GM19239 (cell line): ENCODE data around the gene STK26.
A peak's percentile ranks its signal among the peaks of the same experiment; 100 is the strongest.
"Not testable (repeated sequence)": the region's sequence is repeated elsewhere in the genome, so short reads cannot be mapped to it uniquely, and the experiment has no call there.

Experiments used
- DNase-seq: peaks from one replicate; pipeline ENCODE4 v3.0.0; 2011; ENCODE audit warnings: low spot score; ENCODE audit not compliant: insufficient read length
- FAIRE-seq: peaks from 2 replicates; lab custom pipeline; 2011; peaks lifted over from hg19 to GRCh38; lab: Jason Lieb, UNC

STK26 gene

DNA sequence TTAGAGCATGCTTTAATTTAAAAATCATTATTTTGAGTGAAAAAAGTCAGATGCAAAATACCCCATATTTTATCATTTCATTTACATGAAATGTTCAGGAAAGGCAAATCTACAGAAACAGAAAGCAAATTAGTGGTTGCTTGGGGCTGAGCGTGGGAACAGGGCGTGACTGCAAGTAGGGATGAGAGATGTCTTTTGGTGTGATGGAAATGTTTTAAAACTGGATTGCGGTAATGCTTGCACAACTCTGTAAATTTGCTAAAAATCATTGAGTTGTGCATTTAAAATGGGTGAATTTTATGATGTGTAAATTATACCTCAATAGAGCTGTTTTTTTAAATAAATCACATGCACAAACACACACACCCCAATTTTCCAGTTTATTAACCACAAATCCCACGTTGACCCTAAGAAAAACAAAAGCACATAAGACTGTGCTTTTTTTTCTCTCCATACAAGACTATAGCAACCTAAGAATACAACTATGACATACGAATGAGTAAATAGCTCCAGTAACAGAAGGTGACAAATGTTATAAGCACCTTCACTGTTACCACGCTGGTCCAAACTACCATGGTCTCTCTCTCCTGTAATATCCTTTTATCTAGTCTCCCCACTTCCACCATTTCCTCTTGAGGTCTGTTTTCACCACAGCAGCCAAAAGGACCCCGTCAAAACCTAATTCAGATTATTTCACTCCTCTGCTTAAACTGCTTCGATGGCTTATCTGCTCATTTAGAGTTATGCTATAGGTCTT, 67.5 kb downstream of the STK26 start:
- no peak for DNase-seq
- FAIRE-seq = no peak

DNA sequence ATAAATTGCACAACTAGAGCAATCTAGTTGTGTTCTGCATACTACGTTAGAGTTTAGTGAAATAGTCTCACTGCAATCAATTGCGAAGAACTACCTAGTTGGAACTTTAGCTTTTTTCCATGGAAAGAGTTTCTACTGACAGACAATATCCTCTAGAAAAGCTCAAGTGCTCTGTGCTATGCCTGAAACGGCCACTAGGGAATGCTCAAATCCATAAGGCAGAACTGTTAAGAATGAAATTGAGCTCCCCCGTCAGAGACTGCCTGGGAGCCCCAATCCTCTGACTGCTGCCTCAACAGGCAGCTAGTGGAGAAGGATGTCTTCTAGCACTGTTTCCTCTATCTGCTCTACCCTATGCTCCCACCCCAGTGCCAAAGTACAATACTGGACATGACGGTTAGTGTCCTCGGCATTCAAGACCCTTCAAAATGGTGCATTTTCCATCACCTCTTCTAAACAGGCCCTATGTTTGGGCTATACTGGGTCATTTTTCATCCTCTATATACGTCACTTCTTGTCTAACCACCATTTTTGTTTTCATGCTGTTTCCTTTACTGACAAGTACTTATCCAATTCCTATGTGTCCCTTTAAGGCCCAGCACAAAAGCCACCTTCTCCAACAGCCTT, 69.5 kb downstream of the STK26 start:
- FAIRE-seq = peak; percentile 55

DNA sequence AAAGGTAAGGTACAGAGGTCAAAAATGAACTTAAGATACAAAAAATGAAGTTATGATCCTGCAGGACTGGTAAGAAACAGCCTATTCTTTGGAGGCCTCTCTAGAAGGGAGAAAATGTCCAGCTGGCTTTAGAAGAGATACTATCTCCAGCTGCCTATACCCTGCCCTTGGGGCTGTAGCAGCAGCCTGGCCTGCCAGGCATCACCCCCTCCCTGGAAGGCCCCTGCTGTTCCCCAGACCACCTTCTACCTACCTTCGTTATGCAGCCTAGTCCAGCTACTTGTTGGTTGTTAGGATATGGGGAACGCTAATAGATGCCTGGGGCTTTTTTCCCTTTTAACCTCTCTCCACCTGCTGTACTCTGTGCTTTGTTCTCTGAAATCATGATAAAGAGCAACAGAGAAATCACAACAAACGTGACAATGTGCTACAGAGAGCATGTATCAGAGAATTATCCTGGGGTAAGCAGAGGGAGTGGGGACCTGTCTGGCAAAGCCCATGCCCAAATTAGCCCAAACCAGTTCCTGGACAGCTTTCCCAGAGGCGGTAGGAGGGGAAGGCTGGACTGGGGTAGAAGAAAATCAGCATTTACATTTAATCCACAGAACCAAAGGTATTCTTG, 70.2 kb downstream of the STK26 start:
- no peak for FAIRE-seq
- no peak for DNase-seq

More for the DNA sequence above, 69.5 kb downstream of the STK26 start:
- peak; percentile 5 for DNase-seq

DNA sequence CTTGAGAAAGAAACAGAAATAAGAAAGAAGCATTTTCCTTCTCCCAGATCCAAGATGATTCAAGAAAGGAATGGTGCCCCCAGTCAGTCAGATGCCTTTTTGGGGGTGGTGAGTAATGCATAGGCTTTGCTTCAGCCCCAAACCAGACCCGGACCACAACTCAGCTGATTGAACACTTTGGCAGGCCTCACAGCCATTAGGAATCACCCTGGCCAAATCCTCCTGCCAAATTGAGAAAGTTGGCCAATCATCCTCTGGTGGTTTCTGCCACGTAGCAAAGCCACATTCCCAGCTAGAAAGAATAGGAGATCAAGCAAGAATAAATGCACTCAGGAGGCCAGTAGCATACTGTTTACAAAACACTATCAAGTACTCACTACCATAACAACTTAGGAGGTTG, 71.1 kb downstream of the STK26 start:
- DNase-seq (no peak), FAIRE-seq (no peak)

DNA sequence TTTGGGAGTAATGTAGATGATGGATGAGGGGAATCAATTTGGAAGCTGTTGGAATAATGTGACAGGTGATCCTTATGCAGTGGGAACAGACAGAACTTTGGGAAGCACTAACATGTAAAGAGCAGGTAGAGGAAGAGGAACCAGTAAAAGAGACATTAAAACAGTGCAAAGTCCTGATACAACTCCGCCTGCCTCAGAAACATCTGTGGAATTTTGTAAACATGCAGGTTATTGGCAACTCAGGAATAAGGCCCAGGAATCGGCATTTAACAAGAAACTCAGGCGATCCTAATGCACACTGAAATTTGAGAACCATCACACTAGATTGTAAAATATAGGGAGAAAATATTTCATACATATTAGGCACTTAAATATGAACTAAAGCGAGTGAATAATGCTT, 75.6 kb downstream of the STK26 start:
- DNase-seq, FAIRE-seq: not testable (repeated sequence)

DNA sequence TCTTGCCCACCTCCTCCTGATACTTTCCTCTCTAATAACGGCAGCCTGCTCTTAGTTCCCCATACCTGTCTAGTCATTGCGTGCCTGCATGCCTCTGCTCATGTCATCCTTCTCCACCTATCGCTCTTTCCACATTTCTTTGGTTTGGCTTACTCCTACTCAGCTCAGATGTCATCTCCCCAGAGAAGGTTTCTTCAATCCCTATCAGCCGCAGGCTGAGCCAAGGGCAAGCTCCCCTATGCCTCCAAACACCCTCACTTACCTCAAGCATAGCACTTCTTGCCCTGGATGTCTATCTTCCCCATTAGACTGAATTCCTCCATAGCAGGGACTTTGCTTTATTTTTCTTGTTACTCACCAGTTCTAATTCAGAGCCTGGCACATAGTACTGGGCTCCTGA, 78.1 kb downstream of the STK26 start:
- FAIRE-seq = no peak

DNA sequence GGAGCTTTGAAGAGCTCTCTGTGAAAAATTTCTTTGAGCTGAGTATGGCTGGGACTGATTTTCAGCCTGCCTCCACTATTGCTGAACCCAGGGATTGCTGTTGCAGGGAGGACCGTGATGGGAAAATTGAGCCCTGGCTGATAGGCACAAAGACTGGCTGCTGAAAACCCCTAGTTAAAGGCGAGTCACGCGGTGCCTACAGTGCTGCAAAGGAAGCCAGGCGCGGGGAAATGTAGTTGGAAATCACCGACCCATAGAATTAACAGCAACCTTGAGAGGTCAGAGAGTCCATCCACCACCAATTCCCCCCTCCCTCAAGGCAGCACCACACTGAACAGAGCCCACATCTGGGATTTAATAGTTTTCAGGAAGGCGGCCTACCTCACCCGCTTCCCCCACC, 78.7 kb downstream of the STK26 start:
- FAIRE-seq (no peak), DNase-seq (no peak)

More for the DNA sequence above, 78.1 kb downstream of the STK26 start:
- DNase-seq = no peak

DNA sequence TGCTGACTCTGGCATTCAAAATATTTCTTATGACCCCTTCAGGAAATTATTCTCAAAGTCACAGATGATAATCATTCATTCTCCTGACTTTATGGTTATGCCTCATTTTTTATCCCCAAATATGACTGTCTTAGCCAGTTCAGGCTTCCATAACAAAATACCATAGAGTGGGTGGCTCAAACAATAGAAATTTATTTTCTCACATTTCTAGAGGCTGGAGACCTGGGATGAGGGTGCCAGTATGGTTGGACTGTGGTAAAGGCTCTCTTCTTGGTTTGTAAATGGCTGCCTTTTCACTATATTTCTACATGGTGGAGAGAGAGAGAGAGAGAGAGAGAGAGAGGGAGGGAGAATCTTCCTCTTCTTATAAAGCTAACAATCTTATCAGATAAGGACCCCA, 84.2 kb downstream of the STK26 start:
- DNase-seq (no peak), FAIRE-seq (no peak)

DNA sequence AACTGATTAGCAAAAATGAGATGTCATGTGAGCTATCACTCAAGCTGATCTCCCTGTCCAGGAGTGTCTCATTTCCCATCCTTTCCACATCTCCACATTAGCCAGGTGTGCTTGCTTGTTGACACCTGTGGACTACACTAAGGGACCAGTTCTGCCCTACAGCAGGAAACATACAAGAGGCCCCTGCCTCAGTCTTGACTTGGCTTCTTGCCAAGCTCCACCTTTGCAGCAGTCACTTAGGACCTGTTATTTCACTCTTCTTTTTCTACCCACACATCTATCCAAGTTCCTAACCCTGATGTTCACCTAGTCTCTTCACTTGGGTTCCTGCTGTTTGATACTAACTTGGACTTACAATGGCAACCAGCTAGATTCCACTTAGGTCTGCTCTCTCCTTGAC, 91.5 kb downstream of the STK26 start:
- FAIRE-seq (no peak), DNase-seq (no peak)

DNA sequence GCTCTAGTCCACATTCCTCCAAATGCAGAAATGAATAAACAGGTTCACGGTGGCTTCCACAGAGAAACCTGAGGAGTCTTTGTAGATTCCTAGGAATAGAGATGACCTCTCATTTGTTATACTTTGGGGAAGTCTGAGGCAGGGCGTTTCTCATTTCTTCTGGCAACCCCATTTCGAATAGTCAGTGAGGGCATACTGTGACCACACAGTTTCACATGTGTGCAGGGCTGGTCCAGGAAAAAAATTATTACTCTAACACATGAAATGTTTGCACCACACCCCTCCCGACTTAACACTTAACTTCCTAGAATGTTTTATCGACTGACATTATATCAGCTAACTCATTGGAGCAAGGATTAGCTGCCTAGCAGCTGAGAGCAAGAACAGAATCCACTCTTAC, 92.7 kb downstream of the STK26 start:
- FAIRE-seq = no peak
- DNase-seq = no peak

DNA sequence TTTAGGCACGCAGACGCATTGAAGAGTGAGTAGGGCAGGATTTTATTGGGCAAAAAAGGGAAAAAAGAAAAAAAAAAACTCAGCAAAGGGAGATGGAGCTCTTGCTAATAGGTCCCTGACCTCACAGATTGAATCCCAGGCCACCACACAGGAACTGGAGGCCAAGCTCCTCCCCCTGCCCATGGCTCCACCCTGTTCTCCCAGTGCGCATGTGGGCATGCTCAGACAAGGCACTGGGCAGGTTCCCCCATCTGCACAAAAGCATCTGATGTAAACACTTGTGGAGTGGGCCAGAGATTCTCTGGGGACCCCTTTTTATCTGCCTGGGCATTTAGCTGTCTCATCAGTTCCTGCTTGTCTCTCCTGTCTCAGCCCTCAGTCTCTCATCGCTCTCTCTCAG, 95.3 kb downstream of the STK26 start:
- FAIRE-seq (no peak), DNase-seq (no peak)

DNA sequence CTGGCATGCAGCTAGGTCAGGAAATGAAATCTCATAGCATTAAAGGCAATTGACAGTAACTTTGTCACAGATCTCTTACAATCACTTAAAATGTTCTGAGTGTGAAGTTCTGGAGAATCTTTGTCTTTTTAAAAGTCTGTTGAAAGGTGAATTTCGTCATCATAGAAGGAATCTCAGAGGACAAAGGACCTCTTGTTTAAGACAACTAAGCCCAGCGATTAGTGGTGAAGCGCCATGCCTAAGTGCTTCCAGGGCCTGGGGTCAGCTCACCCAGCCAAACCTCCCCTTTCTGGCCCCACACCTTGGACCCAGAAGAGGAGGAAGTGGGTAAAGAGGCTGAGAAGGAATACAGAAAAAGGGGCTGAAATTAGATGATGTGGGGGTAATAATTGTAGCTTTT, 96.2 kb downstream of the STK26 start:
- DNase-seq (no peak), FAIRE-seq (no peak)

DNA sequence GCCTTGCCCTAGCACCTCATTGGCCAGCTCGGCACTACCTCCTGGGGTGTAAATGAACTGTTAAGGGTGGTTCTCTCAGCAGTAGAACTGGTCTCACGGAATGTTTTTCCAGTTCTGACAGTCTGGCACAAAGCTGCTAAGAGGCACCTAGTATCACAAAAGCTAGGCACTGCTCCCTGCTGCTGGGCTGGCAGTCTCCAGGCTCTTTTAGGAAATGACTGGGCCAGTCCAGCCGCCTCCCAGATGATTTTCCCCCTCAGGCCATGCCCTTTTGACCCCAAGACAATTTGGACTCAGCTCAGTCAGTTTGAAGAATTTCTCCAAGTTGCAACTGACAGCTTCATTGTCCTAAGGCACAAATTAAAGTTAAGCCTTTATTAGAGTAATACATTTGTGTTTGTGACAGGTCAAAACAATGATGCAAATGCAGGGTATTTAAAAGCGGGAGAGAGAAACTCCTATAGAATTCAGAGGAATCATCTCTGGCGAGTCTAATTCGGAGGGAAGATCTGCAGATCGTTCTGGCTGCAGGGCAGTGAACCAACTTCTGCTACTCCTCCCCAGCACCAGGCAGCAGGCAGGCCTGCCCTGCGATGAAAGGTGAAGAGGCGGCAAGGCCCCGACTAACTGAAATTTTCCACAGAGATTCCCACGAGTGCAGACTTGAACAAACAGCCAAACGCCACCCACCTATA, 96.9 kb downstream of the STK26 start:
- FAIRE-seq (no peak), DNase-seq (no peak)

DNA sequence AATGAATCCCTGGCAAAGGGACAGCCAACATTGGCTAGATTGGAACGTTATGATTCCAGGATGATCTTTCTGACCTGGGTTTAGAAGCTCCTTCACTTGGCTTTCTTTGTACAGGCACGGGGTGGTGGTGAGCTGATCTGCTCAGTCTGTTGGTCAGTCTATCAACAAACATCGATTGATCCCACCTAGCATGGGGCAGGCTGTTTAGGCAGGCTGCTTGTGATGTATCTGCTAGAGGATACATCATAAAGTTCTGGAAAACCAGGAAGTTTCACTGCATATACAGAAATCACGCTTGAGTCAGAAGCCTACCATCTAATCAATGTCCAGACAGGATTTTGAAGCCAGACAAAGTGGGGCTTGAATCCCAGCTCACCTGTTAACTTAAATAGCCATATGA, 97.8 kb downstream of the STK26 start:
- DNase-seq (no peak), FAIRE-seq (no peak)
